Left forelimb (tissue), 1 donor: ENCODE results near the gene MSH4.
"Not testable (repeated sequence)": the region's sequence is repeated elsewhere in the genome, so short reads cannot be mapped to it uniquely, and the experiment has no call there.

Experiments
- DNase-seq: peaks from one replicate; pipeline ENCODE4 v3.0.0-alpha.2; 2018; ENCODE audit warnings: low spot score

The MSH4 gene

GRCh38 chr1:75797273-75797588 lies 549 bp downstream of the MSH4 start:
- no peak for DNase-seq

GRCh38 chr1:75797606-75798216 lies 1.0 kb downstream of the MSH4 start:
- DNase-seq, result no peak

- not testable (repeated sequence) for DNase-seq
Observed at GRCh38 chr1:75801480-75801879, 4.8 kb downstream of the MSH4 start.

- DNase-seq, result no peak
Observed at GRCh38 chr1:75808921-75809320, 12.2 kb downstream of the MSH4 start.

- DNase-seq, result not testable (repeated sequence)
Observed at GRCh38 chr1:75810113-75810512, 13.4 kb downstream of the MSH4 start.

DNA sequence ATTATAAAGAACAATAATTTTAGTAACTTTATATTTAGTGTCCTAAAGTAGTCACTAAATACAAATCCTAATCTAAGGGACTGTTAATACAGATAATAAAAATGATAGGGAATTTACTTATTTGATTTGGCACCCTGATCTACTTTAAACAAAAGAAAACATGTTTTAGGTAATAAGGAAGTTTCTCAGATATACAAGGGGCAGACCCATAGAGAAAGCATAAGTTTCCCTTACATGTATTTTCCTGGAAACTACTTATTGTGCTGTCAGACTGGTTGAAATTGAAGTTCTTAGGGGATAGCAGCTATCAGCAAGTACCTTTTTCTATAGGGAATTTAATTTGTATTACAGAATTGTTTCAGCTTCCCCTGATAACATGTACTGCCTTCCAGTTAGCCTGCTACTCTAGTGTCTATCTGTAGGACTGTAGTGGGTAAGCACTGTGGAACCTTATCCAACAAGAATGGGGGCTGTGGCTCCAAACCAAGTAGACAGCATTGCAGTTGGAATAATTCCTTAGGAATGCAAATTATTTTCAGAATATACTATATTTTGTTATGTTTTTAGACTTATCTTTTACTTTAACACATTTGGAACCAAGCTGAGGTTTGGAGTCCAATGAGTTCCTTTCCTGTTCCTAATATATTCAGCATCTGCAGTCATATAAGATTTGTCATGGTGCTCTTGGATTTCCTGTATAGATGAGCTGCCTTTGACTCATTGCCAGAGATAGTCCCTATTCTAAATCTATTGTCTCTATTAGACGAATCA lies 14.7 kb downstream of the MSH4 start:
- DNase-seq, result no peak

GRCh38 chr1:75812065-75812464 lies 15.4 kb downstream of the MSH4 start:
- no peak for DNase-seq

DNA sequence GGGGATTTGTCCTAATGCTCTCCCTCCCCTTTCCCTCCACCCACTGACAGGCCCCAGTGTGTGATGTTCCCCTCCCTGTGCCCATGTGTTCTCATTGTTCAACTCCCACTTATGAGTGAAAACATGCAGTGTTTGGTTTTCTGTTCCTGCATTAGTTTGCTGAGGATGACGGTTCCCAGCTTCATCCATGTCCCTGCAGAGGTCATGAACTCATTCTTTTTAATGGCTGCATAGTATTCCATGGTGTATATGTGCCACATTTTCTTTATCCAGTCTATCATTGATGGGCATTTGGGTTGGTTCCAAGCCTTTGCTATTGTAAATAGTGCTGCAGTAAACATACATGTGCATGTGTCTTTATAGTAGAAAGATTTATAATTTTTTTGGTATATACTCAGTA lies 26.9 kb downstream of the MSH4 start:
- not testable (repeated sequence) for DNase-seq

DNA sequence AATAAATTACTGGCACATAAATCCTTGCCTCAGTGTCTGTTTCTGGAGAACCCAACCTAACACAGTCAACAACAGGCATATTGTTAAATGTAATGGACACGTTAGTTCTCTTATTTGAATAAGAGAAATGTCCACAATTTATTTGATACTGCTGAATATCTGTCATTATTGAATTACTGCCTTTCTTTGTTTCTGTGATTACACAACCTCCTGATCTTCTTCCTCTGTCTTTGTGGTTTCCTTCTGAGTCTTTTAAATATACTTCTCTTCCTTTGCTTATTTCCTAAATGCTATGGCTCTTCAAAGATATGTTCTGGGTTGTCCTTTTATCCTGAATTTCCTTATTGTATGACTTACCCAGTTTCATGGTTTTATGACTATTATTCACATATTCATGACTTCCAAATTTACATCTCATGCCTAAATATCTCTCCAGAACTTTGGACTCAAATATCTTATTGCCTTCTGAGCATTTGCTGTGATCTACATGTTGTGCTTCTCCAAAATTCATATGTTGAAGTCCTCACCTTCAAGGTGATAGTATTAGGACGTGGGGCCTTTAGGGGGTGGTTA lies 39.9 kb downstream of the MSH4 start:
- DNase-seq, result no peak

- DNase-seq, result no peak
Observed at GRCh38 chr1:75838079-75838478, 41.4 kb downstream of the MSH4 start.

DNA sequence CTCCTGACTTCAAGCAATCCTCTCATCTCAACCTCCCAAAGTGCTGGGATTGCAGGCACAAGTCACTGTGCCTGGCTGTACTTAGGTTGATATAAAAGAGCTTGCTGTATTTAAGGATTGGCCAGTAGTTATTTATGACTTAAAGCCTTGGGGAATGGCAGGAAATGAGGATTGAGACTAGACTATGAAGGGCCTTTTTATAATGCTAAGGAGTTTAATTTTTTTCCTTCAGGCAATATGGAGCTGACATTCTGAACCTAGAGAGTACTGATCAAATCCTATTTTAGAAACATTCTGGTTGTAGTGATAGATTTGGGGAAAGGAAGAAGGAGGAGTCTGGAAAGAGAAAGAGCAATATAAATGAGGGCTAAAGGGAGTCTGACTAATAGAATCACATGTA lies 44.7 kb downstream of the MSH4 start:
- no peak for DNase-seq

GRCh38 chr1:75845576-75845975 lies 48.9 kb downstream of the MSH4 start:
- no peak for DNase-seq

GRCh38 chr1:75855010-75855409 lies 58.3 kb downstream of the MSH4 start:
- DNase-seq, result no peak

- DNase-seq, result no peak
Observed at GRCh38 chr1:75855734-75856133, 59.1 kb downstream of the MSH4 start.

DNA sequence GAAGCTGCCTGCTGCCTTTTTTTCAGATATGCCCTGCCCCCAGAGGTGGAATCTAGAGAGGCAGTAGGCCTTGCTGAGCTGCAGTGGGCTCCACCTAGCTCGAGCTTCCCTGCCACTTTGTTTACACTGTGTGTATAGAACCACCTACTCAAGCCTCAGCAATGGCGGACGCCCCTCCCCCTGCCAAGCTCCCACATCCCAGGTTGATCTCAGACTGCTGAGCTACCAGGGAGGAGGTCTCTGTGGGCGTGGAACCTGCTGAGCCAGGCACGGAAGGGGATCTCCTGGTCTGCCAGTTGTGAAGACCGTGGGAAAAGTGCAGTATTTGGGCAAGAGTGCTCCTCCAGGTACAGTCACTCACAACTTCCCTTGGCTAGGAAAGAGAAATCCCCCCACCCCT lies 65.1 kb downstream of the MSH4 start:
- DNase-seq, result no peak

DNA sequence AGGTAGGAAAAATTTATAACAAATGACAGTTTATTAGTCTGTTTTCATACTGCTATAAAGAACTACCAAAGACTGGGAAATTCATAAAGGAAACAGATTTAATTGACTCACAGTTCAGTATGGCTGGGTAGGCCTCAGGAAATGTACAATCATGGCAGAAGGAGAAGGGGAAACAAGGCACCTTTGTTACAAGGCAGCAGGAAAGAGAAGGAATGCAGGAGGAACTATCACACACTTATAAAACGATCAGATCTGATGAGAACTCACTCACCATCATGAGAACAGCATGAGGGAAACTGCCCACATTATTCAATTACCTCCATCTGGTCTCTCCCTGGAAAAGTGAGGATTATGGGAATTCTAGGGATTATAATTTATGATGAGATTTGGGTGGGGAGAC lies 74.3 kb downstream of the MSH4 start:
- DNase-seq, result no peak

- DNase-seq, result no peak
Observed at GRCh38 chr1:75879985-75880384, 83.3 kb downstream of the MSH4 start.

- DNase-seq, result no peak
Observed at GRCh38 chr1:75884437-75884836, 87.8 kb downstream of the MSH4 start.

GRCh38 chr1:75901371-75901770 lies 104.7 kb downstream of the MSH4 start:
- DNase-seq, result no peak

DNA sequence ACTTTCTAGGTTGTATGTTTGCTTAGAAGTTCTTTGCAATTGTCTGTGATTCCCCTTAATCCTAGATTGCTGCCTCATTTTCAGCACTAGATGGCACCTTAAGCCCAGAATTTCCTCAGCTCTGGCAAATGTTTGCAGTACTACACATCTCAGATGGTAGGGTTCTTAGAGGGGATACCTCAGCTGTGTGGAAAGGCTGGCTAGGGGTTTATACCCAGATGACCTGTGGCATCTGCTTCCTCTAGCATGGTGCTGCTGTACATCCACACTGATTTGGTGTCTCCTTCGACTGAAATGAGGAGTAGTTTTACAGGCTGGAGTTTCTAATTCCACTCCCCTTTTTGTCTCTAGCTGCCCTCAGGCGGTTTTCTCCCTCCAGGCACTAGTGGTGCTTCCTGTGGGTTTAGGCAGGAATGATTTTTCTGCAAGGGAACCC lies 112.1 kb downstream of the MSH4 start:
- DNase-seq, result no peak

- no peak for DNase-seq
Observed at GRCh38 chr1:75916834-75917233, 120.2 kb downstream of the MSH4 start.

DNA sequence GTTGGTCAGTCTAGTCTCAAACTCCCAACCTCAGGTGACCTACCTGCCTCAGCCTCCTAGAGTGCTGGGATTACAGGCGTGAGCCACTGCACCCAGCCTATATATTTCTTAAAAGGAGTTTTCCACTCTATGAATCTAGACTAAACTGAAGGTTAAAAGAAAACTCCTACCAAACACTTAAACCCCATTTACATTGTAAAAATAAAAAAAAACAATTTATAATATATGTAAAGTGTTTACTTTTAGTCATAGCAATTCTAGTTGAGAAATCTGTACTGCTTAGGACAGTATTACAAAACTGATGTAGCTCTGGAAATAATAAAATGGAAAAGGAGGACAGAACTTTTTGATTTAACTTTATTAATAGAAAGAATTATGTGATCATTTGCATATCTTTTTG lies 126.0 kb downstream of the MSH4 start:
- no peak for DNase-seq

DNA sequence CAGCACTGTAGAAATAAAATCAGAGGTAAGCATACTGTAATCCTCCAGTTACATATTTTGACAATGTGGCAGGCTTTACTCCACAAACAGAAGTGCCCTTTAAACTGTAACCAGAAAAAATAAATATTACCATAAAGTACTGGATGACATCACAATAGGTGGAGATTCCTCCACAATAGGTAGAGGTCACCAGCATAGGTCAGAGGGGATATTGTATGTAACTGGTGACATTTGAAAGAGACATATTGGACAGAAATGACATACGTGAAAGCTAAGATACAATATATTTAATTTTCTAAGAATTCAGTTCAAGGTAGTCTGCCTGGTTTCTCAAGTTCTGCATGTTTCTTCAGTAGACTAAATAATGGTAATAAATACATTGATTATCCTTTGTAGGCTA lies 135.6 kb downstream of the MSH4 start, which contains the start of gene ASB17:
TSS of gene ASB17 (minus strand) at position 101 of the 400 bp plus-strand sequence. CDS start 113 bp downstream, outside the sequence.
- no peak for DNase-seq

- DNase-seq, result no peak
Observed at GRCh38 chr1:75937034-75937433, 140.4 kb downstream of the MSH4 start.
